ENCODE measurements around the gene KRT27.

- TF ChIP-seq CTCF (IDR thresholded peaks at IDR 0.05; ENCODE audit: extremely low read depth in 1 of 2, insufficient read depth in 1 of 2, low read depth in 1 of 2, low read length in 2 of 2), result no peak
- no peak for TF ChIP-seq EZH2 (IDR thresholded peaks at IDR 0.05; ENCODE audit: borderline replicate concordance, low read depth, low read length, severe bottlenecking)
- TF ChIP-seq MYC (IDR thresholded peaks at IDR 0.05; ENCODE audit: low read depth, low read length), result no peak
- no peak for TF ChIP-seq POLR2A (IDR thresholded peaks at IDR 0.05; ENCODE audit: low read depth, low read length)
- TF ChIP-seq GATA2 (IDR thresholded peaks at IDR 0.05; ENCODE audit: insufficient read depth, insufficient read length, low read depth, low read length), result no peak
- TF ChIP-seq POLR2AphosphoS5 (IDR thresholded peaks at IDR 0.05; ENCODE audit: insufficient read depth, low read depth, low read length), result no peak
- TF ChIP-seq MAX (IDR thresholded peaks at IDR 0.05; ENCODE audit: insufficient read depth, insufficient read length), result no peak
- TF ChIP-seq JUN (IDR thresholded peaks at IDR 0.05; ENCODE audit: borderline replicate concordance, insufficient read depth, insufficient read length, low read depth), result no peak
These were observed 18.6 kb downstream of the KRT27 start for GRCh38 chr17:40763752-40764151.
